Stomach (tissue), 19 donors: ENCODE data around the gene ACADL. TPM values are rescaled to one million over a fixed set of nuclear protein-coding genes. Genes with fewer than 3 reads are reported as not detected.

Experiments used
- DNase-seq, 2 donors: peaks; one replicate each; pipeline versions ENCODE4 v3.0.0 to v3.0.0-alpha.2; 2013 to 2019
- H3K27ac ChIP-seq, 5 donors: fragments of 200-600 bp in 4 of 5; sonication (generic) in 4 of 5; one replicate each; pipeline ENCODE4 v1.5.1; 2013 to 2019; ENCODE audit warnings: mild to moderate bottlenecking in 1 of 5, moderate library complexity in 1 of 5
- H3K27me3 ChIP-seq, 3 donors: fragments of 200-600 bp; sonication (generic); one replicate each; pipeline ENCODE4 v1.5.1; 2017 to 2019; ENCODE audit warnings: mixed run types in 1 of 3
- H3K36me3 ChIP-seq, 4 donors: fragments of 200-600 bp; sonication (generic); 1 replicate in 3 of 4; 2 replicates in 1 of 4; pipeline ENCODE4 v1.5.1; 2016 to 2019
- H3K4me1 ChIP-seq, 4 donors: fragments of 200-600 bp; sonication (generic); one replicate each; pipeline ENCODE4 v1.5.1; 2016 to 2019
- H3K4me3 ChIP-seq, 4 donors: fragments of 200-600 bp; sonication (generic) in 3 of 4; one replicate each; pipeline ENCODE4 v1.5.1; 2016 to 2019; ENCODE audit warnings: mild to moderate bottlenecking in 1 of 4
- H3K9me3 ChIP-seq, 4 donors: fragments of 200-600 bp; sonication (generic); one replicate each; pipeline ENCODE4 v1.5.1; 2016 to 2019
- EP300 ChIP-seq: sonication (generic); formaldehyde crosslinking; IDR thresholded peaks from one replicate; pipeline ENCODE4 v1.6.1; 2017; ENCODE audit warnings: antibody characterized with exemption
- POLR2A ChIP-seq, 4 donors: fragments of 450-650 bp; IDR thresholded peaks; one replicate each; pipeline ENCODE4 v1.6.1; 2016; ENCODE audit warnings: antibody characterized with exemption in 4 of 4, control low read depth in 2 of 4, mild to moderate bottlenecking in 1 of 4, moderate library complexity in 1 of 4
- POLR2AphosphoS5 ChIP-seq, 3 donors: sonication (generic); formaldehyde crosslinking; IDR thresholded peaks; one replicate each; pipeline ENCODE4 v1.6.1; 2016; ENCODE audit warnings: antibody characterized with exemption in 3 of 3
- WGBS, 5 donors: extraction: QIAGEN DNeasy Blood & Tissue Kit in 3 of 5; methylation state at CpG; one replicate each; pipeline versions ENCODE4 v1.1.5 to v1.1.7; 2013 to 2018; 5-methylcytosine and 5-hydroxymethylcytosine counted together
- intact Hi-C: fragments of 100-400 bp; cut with DNase I; formaldehyde crosslinking; loops from one replicate; pipeline ENCODE4 v1.15.1; 2023; ENCODE audit warnings: low total_unique reads
- long read RNA-seq, 10 donors: transcript quantifications; one replicate each; lab custom pipeline, GENCODE V29; 2026
- polyA plus RNA-seq, 3 donors: library from polyadenylated mRNA; stranded (reverse); fragments of 200-250 nt; gene quantifications; one replicate each; pipeline ENCODE4 v1.2.3, GENCODE V29; 2013
- total RNA-seq, 5 donors: library from RNA; depleted of rRNA; stranded (reverse); fragments of >200 nt; gene quantifications; one replicate each; pipeline versions ENCODE4 v1.1.0 to v1.2.3, GENCODE V29; 2014 to 2016
- TF ChIP-seq, protein P1 (sequence below), 7 experiments: fragments of 450-650 bp in 4 of 7; fragments of 200-600 bp in 3 of 7; sonication (generic) in 3 of 7; IDR thresholded peaks; one replicate each; pipeline ENCODE4 v1.5.1; 2016 to 2019; ENCODE audit warnings: antibody characterized with exemption in 7 of 7, control low read depth in 2 of 7, mild to moderate bottlenecking in 1 of 7
- donor health status: healthy with polysubstance abuse.
- donor health status: Bipolar disorder and iron deficiency.
- donor health status: healthy.

The ACADL gene
- 10 to 100 TPM in 1 of 5 donors, 1 to 10 TPM in 2, not detected in 2; 4.9 to 17.5 (median 6.6) TPM for total RNA-seq
- 1 to 10 TPM; 3.3 to 4.9 (median 4.6) TPM for polyA plus RNA-seq
- long read RNA-seq, donor 1 = 0 reads
- long read RNA-seq, donor 2 = 0 reads
- long read RNA-seq, donor 3 = 0 reads
- long read RNA-seq, donor 4 = 0 reads
- long read RNA-seq, donor 5 = 0 reads
- long read RNA-seq, donor 6 = 0 reads
- long read RNA-seq, donor 7 = 0 reads
- long read RNA-seq, donor 8, partial matches to known transcripts = 0 of 1 reads
- long read RNA-seq, donor 8, other reads (novel, unspliced or antisense) = 0 of 1 reads
- long read RNA-seq, donor 9 = 0 reads
- long read RNA-seq, donor 10 = 0 reads

DNA sequence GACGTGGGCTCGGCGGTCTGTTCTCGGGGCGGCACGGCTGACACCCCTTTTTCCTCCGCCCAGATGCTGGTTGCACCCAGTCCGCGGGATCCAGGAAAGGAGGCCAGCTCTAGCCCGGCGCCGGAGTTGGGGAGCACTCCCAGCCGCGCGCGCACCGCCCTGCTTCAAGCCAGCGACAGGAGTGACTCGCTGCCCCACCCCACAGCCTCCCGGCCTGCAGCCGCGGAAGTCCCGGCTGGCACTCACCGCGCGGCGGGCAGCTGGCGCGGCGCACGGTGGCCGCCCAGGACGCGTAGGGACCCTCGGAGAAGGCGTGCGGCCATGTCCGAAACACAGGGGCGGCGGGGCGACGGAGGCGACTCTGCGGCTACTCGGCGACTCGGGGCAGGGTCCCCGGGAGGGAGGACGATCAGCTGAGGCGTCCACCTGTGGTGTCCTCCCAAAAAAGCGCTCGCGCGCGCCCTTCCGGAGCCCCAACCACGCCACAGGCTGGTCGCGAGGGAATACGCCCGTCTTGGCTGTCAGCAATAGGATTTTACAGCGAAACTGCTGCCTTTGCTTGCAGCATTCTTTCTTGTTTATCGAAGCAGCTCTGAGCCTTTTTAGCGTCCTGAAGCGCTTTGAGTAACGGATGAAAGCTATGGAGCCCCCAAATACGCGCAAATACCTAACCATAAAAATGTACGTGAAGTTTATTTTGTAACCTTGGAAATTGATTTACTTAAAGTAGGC lies at the start of gene ACADL:
TSS of gene ACADL (minus strand) at position 507 of the 732 bp plus-strand sequence. CDS start at position 323, 184 bp downstream.
- peak; percentile 82 to 90 for DNase-seq
- Histone ChIP-seq H3K27ac (peak within 1 kb of the TSS; percentile 83 to 92 (median 83)), H3K9me3 (no peaks in the 10 kb centered on the region), H3K27me3 (peaks cover 0 to 21% (median 9%) of the 10 kb centered on the region in 3 donors), H3K4me1 (peaks cover 5 to 47% (median 27%) of the 10 kb centered on the region in 4 donors), H3K4me3 (peak within 1 kb of the TSS; percentile 55 to 71 (median 64)), H3K36me3 (no peaks in the 10 kb centered on the region)
- 1% methylated on average over 34 to 69 of the region's 69 CpGs for WGBS, 5 donors
- intact Hi-C loops = no loop called here
- TF ChIP-seq, protein P1, sequence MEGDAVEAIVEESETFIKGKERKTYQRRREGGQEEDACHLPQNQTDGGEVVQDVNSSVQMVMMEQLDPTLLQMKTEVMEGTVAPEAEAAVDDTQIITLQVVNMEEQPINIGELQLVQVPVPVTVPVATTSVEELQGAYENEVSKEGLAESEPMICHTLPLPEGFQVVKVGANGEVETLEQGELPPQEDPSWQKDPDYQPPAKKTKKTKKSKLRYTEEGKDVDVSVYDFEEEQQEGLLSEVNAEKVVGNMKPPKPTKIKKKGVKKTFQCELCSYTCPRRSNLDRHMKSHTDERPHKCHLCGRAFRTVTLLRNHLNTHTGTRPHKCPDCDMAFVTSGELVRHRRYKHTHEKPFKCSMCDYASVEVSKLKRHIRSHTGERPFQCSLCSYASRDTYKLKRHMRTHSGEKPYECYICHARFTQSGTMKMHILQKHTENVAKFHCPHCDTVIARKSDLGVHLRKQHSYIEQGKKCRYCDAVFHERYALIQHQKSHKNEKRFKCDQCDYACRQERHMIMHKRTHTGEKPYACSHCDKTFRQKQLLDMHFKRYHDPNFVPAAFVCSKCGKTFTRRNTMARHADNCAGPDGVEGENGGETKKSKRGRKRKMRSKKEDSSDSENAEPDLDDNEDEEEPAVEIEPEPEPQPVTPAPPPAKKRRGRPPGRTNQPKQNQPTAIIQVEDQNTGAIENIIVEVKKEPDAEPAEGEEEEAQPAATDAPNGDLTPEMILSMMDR (IDR thresholded peaks at IDR 0.05) = no peak
- TF ChIP-seq POLR2A (IDR thresholded peaks at IDR 0.05) = peak in 1 of 4 donors; percentile 48
- TF ChIP-seq EP300 = no peak
- TF ChIP-seq POLR2AphosphoS5 (IDR thresholded peaks at IDR 0.05) = peak in 2 of 3 donors; percentile 80 to 81

DNA sequence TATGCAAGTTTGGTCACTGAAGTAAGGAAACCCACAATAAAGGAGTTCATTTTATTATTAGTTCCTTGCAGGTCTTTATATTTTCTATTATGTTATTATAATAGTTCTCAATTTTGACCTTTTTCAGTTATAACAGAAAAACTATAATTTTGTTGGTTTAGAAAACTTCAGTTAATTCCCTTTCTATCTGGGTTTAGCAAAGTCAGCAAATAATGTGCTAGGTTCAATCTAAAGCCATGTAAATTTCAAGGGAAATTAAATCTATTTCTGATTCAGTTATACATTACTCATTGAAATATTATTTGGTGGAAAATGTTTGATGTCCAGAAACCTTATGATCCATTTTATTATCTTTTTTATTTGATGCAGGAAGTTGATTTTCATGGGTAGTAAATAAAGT lies 46.1 kb upstream of the ACADL start:
- no peak for DNase-seq
- Histone ChIP-seq H3K9me3 (no peaks in the 10 kb centered on the region), H3K27ac (no peak overlapping the region), H3K27me3 (no peaks in the 10 kb centered on the region), H3K4me3 (no peak overlapping the region), H3K36me3 (no peaks in the 10 kb centered on the region), H3K4me1 (no peaks in the 10 kb centered on the region)
- intact Hi-C loops = no loop called here
- TF ChIP-seq POLR2AphosphoS5 (IDR thresholded peaks at IDR 0.05) (no peak), POLR2A (IDR thresholded peaks at IDR 0.05) (no peak), EP300 (no peak)
- TF ChIP-seq, protein P1 (IDR thresholded peaks at IDR 0.05) = no peak

DNA sequence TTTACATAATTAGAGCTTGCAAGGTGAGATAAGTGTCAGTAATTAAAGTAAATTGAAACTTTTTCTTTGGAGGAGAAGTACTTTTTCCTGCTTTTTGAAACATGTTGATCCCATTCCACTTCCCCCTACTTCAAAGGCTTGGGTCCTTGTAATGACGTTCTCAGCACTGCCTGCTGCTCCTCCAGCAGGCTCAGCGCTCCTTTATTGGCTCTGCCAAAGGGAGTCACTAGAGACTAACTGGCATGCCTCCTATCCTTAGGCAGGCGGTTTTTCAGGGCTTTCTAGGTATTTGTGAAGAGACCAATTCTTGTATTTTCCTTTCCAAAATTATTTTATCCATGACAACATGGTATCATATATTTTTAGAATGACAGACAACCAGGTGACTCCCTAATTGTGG lies 43.9 kb upstream of the ACADL start:
- no peaks in the 10 kb centered on the region for H3K27me3 ChIP-seq
- no peaks in the 10 kb centered on the region for H3K4me1 ChIP-seq
- H3K4me3 ChIP-seq = no peak overlapping the region
- intact Hi-C loops = no loop called here
- H3K27ac ChIP-seq = no peak overlapping the region
- no peaks in the 10 kb centered on the region for H3K9me3 ChIP-seq
- TF ChIP-seq POLR2A (IDR thresholded peaks at IDR 0.05) (no peak), POLR2AphosphoS5 (IDR thresholded peaks at IDR 0.05) (no peak), EP300 (no peak)
- TF ChIP-seq, protein P1 (IDR thresholded peaks at IDR 0.05) = no peak
- WGBS, 5 donors = 34 to 57% (median 38%) methylated on average over 3 of the region's 3 CpGs
- DNase-seq = no peak
- no peaks in the 10 kb centered on the region for H3K36me3 ChIP-seq

DNA sequence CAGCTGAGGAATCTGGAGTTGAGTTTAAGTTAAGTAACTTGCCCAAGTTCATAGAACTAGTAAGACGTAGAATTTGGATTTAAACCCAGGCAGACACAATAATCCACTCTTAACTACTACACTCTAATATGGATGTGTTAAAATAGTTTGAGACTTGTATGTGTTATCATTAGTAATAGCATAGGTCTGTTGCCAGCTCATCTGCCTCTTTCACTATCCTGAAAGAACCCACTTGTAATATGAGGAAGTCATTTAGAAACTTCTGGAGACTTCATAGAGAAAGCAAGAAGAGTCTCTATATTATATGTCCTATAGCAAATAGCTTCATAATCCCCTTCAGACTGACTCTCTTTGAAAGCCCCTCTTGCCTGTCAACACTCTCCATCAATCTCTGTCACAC lies 43.0 kb upstream of the ACADL start:
- Histone ChIP-seq H3K27me3 (no peaks in the 10 kb centered on the region), H3K9me3 (no peaks in the 10 kb centered on the region), H3K36me3 (no peaks in the 10 kb centered on the region), H3K27ac (no peak overlapping the region), H3K4me1 (no peaks in the 10 kb centered on the region), H3K4me3 (no peak overlapping the region)
- intact Hi-C loops = no loop called here
- 70 to 96% (median 91%) methylated on average over 1 of the region's 1 CpG for WGBS, 5 donors
- no peak for DNase-seq
- TF ChIP-seq, protein P1 (IDR thresholded peaks at IDR 0.05) = no peak
- TF ChIP-seq EP300 (no peak), POLR2AphosphoS5 (IDR thresholded peaks at IDR 0.05) (no peak), POLR2A (IDR thresholded peaks at IDR 0.05) (no peak)
